ENCODE measurements around the gene TRIM22. TPM values are rescaled to one million over a fixed set of nuclear protein-coding genes. Genes with fewer than 3 reads are reported as not detected.

Gene TRIM22
- total and polyA plus RNA-seq, 9 donors, result 31.0 to 84.4 (median 68.5) TPM

DNA sequence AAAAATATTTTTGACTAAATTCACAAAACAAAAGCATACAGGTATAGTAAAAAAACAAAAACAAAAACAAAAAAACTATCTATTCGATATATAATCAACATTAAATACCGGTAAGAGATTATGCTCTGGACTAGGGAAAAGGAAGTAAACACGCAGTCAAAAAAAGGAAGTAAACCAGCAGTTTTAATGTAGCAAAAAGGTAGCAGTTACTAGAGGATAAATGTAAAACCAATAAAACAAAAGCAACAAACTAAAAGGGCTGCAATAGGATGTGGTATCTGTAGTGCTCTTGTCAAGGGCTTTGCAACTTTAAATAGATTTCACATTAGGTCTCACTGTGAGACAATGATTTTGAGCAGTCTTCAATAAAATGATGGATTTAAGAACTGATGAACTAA, 2.4 kb downstream of the TRIM22 start:
- TF ChIP-seq, protein P1, sequence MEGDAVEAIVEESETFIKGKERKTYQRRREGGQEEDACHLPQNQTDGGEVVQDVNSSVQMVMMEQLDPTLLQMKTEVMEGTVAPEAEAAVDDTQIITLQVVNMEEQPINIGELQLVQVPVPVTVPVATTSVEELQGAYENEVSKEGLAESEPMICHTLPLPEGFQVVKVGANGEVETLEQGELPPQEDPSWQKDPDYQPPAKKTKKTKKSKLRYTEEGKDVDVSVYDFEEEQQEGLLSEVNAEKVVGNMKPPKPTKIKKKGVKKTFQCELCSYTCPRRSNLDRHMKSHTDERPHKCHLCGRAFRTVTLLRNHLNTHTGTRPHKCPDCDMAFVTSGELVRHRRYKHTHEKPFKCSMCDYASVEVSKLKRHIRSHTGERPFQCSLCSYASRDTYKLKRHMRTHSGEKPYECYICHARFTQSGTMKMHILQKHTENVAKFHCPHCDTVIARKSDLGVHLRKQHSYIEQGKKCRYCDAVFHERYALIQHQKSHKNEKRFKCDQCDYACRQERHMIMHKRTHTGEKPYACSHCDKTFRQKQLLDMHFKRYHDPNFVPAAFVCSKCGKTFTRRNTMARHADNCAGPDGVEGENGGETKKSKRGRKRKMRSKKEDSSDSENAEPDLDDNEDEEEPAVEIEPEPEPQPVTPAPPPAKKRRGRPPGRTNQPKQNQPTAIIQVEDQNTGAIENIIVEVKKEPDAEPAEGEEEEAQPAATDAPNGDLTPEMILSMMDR (IDR thresholded peaks at IDR 0.05), result no peak
- TF ChIP-seq POLR2A (IDR thresholded peaks at IDR 0.05), result no peak
- no peak for TF ChIP-seq EP300 (IDR thresholded peaks at IDR 0.05)
- Histone ChIP-seq H3K4me3 (no peak overlapping the region), H3K27ac (no peak overlapping the region)

GRCh38 chr11:5694642-5695041, 5.1 kb downstream of the TRIM22 start:
- TF ChIP-seq POLR2A (IDR thresholded peaks at IDR 0.05) (no peak), EP300 (IDR thresholded peaks at IDR 0.05) (no peak)
- TF ChIP-seq, protein P1 (IDR thresholded peaks at IDR 0.05), result no peak
- no peaks in the 10 kb centered on the region for H3K27me3 ChIP-seq
- H3K9me3 ChIP-seq, result no peaks in the 10 kb centered on the region
- no peak overlapping the region for H3K4me3 ChIP-seq
- DNase-seq, result no peak
- 84 to 99% (median 89%) methylated on average over 1 of the region's 1 CpG for WGBS, 3 donors
- peaks cover 9% of the 10 kb centered on the region for H3K4me1 ChIP-seq (ENCODE audit: insufficient read depth)
- no peak overlapping the region for H3K27ac ChIP-seq
- intact Hi-C loops (cut with DNase I), result no loop called here
- no peaks in the 10 kb centered on the region for H3K36me3 ChIP-seq

More for the DNA sequence above, 2.4 kb downstream of the TRIM22 start:
- intact Hi-C loops (cut with DNase I), result no loop called here
- Histone ChIP-seq H3K27me3 (no peaks in the 10 kb centered on the region), H3K4me1 (ENCODE audit: insufficient read depth) (peaks cover 12% of the 10 kb centered on the region), H3K36me3 (no peaks in the 10 kb centered on the region), H3K9me3 (no peaks in the 10 kb centered on the region)
- DNase-seq, result no peak
- 61 to 81% (median 78%) methylated on average over 3 of the region's 3 CpGs for WGBS, 3 donors

DNA sequence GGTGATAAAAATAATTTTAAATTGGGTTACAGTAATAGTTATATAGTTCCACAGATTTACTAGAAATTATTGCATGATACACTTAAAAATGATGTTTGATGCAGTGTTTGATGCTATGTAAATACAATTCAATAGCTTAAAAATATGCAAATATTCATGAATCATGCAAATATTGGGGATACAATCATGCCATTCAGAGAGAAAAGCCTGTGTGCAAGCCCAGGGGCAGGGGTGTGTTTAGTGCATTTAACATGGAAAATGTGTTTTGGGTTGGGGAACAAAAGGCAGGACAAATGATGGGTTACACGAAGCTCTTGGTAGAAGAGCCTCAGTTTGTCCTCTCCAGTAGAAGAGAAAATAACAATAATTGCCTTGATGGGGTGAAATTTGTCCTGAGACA, 6.0 kb downstream of the TRIM22 start:
- WGBS, 3 donors, result 80 to 91% (median 88%) methylated on average over 1 of the region's 1 CpG
- no peaks in the 10 kb centered on the region for H3K9me3 ChIP-seq
- no peak overlapping the region for H3K27ac ChIP-seq
- peaks cover 9% of the 10 kb centered on the region for H3K4me1 ChIP-seq (ENCODE audit: insufficient read depth)
- H3K27me3 ChIP-seq, result no peaks in the 10 kb centered on the region
- TF ChIP-seq POLR2A (IDR thresholded peaks at IDR 0.05) (no peak), EP300 (IDR thresholded peaks at IDR 0.05) (no peak)
- TF ChIP-seq, protein P1 (IDR thresholded peaks at IDR 0.05), result no peak
- no peak overlapping the region for H3K4me3 ChIP-seq
- intact Hi-C loops (cut with DNase I), result no loop called here
- H3K36me3 ChIP-seq, result no peaks in the 10 kb centered on the region
- no peak for DNase-seq

DNA sequence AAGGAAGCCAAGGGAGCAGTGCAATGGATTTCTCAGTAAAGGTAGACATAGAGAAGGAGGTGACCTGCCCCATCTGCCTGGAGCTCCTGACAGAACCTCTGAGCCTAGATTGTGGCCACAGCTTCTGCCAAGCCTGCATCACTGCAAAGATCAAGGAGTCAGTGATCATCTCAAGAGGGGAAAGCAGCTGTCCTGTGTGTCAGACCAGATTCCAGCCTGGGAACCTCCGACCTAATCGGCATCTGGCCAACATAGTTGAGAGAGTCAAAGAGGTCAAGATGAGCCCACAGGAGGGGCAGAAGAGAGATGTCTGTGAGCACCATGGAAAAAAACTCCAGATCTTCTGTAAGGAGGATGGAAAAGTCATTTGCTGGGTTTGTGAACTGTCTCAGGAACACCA, 6.6 kb downstream of the TRIM22 start:
- Histone ChIP-seq H3K36me3 (no peaks in the 10 kb centered on the region), H3K27me3 (no peaks in the 10 kb centered on the region), H3K4me3 (no peak overlapping the region), H3K27ac (no peak overlapping the region), H3K4me1 (ENCODE audit: insufficient read depth) (peaks cover 9% of the 10 kb centered on the region), H3K9me3 (no peaks in the 10 kb centered on the region)
- DNase-seq, result no peak
- TF ChIP-seq EP300 (IDR thresholded peaks at IDR 0.05), result no peak
- TF ChIP-seq, protein P1 (IDR thresholded peaks at IDR 0.05), result no peak
- TF ChIP-seq POLR2A (IDR thresholded peaks at IDR 0.05), result no peak
- 29 to 52% (median 44%) methylated on average over 2 of the region's 2 CpGs for WGBS, 3 donors
- intact Hi-C loops (cut with DNase I), result no loop called here

Measured in ovary (tissue), 9 donors.